Activated CD4-positive, CD25-positive, alpha-beta regulatory T cell treated with anti-CD3 and anti-CD28 coated beads, Interleukin-2, amount 50 U/mL, for 72 hours (primary cell): ENCODE measurements around the gene NUP214.

Experiments used
- DNase-seq: peaks from one replicate; pipeline ENCODE4 v3.0.0; 2021

The NUP214 gene

DNA sequence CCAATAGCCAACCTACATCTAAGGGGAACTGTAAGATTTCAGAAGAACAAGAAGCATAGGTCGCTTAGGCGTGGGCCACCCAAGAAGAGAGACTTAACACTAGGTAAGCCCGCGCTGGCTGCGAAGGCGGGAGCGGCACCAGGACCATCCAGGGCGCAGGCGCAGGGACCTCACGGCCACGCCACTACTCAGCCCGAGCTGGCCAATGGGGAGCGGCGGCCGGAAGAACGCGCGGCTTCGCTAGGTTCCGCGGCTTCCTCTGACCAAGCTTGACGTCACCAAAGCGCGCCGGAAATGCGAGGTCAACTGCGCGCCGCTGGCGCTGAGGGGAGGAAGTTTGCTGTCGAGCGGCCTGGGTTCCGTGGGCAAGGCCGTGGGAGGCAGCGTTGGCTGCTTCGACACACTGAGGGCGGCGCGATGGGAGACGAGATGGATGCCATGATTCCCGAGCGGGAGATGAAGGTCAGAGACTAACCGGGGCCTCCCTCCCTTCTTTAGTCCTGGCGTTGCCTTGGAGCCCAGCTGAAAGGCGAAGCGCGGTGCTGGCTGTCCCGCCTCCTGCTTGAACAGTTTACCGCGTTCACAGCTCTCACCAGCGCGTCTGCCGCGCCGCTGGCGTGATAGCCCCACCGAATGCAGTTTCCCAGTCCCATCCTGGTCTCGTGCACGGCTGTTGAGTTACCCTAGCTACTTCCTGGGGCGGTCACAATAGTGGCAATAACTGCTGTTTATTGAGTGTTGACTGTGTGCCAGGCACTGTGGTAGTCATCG lies at the start of gene NUP214:
Gene NUP214, plus strand, starts transcription at position 299 of the 771 bp plus-strand sequence. Its CDS starts 119 bp downstream, at position 418.
- DNase-seq: peak; percentile 100

DNA sequence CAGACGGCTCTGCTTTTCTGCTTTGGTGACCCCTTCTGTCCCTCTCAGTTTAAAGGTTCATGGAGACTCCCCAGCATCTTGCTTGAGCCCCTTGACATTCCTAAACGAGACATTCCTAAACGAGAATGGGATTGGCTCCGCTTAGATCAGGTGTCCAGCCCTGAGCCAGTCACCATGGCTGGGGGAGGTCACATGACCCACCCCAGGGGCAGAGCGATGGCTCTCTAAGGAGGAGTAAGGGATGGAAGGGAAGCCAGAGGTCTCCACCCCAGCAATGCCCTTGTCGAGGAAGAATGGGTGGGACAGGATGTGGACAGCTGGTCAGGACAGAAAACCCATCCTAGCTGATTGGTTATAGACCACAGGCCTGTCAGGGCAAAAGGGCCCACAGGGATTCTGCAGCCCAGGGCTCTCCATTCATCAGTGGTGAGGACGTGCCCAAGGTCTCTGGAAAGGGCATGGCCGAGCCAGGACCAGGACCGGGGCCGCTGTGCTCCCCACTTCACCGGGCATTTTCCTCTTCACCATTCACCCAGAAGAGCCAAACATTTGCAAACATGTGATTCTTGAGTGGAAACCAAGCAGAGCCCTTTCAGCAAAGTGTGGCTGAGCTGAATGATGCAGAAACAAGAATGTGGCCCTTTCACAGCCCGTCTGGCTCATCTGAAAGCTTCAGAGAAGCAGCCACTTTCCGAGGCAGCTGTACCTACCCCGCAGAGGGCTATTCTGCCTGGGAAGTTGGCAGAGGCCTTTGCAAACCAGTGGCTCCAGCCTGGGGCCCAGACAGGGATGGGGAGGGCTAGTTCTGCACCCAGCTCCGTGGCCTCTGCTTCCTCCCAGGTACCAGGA lies 48.8 kb upstream of the NUP214 start:
- DNase-seq: no peak

DNA sequence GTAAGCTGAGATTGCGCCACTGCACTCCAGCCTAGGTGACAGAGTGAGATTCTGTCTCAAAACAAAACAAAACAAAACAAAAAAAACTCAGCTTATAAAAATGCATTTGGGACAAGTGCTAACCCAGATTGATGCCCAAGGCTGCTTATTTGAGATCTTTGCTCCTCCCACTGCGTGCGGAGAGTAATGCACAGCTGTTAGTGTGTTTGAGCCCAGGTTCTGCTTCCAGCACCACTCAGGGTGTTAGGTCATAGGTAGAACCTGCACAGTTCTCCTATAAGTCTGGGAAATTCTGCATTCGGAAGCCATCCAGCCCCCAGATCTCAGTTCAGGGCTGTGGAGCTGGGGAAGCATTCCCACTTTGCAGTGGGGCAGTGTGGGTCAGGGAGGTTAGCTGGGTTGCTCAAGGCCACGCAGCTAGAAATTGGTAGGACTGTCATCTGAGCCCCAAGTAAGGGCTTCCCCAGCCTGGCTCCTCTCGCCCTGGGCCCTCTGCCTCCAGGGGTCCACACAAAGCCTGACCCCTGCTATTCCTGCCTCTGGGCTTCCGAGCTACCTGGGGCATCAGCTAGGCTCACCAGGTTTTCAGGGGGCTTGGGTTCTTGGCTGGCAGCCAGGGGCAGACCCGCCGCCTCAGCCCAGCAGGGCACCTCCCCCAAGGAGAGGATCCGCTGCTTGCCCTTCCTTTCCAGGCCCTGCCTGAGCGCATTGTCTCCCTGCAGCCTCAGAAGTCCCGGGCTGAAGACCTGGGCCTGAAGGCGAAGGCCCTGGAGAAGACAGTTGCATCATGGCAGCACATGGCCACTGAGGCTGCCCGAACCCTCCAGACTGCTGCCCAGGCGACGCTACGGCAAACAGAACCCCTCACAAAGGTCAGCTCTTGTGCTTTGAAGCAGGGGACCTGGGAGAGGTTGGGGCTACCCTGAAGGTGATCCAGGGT lies 46.7 kb upstream of the NUP214 start:
- no peak for DNase-seq

DNA sequence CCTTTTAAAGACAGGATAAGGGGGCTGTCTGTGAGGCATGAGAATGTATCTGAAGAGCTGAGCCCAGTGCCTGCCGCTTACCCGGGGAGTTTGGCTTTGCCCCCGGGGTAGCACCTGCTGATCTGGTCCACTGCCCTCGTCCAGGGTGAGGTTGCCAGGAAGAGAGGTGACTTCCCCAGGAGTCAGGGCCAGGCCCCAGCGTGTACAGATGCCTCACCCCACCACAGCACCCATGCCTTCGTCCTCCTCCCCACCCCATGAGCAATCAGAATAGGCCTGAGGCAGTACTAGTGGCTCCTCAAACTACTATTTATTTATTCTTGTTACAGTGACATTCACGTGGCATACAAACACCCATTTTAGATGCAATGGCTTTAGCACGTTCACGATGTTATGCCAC lies 44.8 kb upstream of the NUP214 start:
- no peak for DNase-seq

DNA sequence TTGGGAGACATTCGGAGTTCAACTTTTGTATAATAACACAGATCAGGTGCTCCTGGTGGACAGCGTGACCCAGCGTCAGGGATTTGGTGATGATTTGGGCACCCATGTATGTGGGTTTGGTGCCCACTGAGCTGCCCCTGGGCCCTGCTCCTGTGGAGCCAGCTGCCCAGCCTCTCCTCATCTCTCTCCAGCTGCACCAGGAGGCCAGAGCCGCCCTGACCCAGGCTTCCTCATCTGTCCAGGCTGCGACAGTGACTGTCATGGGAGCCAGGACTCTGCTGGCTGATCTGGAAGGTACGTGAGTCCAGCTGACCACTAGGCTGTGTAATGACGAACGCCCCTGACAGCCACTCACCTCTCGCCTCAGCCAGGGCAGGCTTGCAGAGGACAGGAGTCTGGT lies 43.5 kb upstream of the NUP214 start:
- no peak for DNase-seq

DNA sequence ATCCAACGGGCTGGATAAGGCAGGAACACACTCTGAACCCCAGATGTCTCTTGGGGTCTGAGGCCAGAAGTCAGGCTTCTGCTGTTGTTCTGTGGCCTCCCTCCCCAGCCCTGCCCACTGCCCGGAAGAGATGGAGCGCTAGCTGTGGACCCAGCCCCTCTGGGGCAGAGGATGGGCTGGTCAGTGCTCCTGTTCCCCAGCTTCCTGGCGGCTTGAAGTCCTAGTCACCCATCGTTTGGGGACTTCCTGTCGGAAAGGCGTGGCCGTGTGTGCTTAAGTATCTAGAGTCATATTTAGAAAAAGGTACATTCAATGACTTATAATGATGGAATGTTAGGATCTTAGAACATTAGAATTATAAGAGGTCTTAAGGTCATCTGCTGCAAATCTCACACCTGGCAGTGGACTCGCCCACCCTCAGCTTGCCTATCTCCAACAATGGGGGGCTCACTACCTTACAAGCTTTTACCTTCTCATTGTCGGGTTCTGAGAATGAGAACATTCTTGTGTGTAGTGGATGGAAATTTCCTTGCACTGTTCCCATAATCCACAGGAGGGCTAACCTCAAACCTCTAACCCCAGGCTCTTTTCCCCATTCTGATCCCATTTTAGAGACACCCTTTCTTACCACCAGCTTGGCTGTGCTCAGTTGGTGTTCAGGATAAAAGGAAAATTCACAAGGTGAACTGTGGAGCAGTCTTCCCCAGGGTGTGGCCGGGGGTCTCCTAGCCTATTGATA lies 42.4 kb upstream of the NUP214 start:
- DNase-seq: no peak

DNA sequence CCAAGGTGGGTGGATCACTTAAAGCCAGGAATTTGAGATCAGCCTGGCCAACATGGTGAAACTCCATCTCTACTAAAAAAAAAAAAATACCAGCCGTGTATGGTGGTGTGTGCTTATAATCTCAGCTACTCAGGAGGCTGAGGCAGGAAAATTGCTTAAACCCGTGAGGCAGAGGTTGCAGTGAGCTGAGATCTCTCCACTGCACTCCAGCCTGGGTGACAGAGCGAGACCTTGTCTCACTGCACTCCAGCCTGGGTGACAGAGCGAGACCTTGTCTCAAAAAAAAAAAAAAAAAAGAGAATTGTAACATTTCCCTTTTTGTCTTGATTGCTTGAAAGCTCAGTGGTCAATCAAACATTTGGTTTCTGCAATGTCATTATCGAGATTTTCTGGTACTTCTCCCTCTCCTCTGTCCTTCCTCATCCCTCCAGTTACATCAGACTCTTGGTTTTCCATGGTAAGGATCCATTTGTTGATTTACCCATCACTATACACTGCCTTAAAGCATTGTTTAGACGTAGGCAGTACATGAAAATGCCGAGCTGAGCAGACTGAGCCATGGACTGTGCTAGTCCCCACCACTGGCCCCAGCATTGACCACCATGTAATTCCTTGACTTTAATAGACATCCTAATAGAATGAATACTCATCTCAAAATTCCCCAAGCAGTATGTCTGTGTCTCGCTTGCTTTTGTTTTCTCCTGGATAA lies 40.6 kb upstream of the NUP214 start:
- DNase-seq: no peak

DNA sequence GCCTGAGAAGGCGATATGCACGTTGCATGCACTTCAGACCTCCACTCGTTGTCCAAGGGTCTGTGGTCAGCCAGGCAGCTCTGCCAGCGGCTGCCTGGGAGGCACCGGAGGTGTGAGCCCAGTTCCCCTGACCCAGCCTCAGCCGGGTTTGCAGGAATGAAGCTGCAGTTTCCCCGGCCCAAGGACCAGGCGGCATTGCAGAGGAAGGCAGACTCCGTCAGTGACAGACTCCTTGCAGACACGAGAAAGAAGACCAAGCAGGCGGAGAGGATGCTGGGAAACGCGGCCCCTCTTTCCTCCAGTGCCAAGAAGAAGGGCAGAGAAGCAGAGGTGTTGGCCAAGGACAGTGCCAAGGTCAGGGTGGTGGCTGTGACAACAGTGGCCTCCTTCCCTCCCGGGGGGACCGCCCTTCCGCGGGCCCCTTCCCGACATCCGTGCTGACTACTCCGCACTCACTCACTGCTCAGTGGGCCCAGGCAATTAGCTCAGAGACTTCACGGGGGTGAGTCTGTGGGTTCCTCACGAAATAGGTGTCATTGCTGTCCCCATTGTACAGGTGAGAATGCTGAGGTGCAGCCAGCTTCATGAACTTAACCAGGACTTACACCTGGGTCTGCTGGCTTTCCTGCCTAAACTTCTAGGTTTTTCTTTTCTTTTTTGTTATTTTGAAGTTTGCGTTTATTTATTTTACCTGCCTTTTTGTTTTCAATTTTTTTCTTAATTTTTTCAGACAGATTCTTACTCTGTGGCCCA lies 39.8 kb upstream of the NUP214 start:
- DNase-seq: no peak

DNA sequence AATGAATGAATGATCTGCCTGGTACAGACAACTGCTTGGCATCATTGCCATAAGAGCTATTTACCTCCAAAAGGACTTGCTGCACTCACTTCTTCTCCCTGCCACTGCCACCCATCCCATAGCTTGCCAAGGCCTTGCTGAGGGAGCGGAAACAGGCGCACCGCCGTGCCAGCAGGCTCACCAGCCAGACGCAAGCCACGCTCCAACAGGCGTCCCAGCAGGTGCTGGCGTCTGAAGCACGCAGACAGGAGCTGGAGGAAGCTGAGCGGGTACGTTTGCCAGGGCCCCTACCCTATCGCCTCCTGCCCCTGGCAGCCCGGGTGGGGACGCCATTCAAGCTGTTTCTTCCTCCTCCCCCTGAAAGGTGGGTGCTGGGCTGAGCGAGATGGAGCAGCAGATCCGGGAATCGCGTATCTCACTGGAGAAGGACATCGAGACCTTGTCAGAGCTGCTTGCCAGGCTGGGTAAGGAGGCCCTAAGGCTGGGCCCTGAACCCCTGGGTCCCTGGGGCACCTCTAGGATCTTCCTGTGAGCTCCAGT lies 38.0 kb upstream of the NUP214 start:
- no peak for DNase-seq

DNA sequence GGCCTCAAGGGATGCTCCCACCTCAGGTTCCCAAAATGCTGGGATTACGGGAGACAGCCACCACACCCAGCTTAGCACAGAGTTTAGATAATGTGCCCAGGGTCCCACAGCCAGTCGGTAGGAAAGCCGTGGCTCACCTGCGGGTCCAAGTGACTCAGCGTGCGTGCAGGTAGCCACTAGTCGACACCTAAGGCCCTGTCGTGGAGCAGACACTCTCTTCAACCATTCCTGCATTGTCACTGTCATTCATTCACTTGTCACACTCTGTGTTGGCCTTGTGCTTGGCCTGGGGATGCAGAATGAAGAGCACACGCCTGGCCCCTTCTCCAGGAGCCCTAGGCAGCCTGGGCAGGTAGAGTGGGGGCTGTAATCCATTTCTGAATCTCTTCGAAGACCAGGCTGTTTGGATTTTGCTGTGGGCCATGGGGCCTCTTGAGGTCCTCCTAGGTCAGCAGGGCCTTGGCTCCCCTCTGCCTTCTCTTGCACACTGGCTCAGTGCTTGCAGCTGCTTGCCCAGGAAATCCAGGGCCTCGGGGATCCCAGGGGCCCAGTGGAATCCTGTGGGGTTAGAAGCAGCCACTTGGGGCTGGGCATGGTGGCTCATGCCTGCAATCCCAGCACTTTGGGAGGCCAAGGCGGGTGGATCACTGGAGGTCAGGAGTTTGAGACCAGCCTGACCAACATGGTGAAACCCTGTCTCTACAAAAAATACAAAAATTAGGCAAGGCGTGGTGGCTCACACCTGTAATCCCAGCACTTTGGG lies 35.2 kb upstream of the NUP214 start:
- no peak for DNase-seq

DNA sequence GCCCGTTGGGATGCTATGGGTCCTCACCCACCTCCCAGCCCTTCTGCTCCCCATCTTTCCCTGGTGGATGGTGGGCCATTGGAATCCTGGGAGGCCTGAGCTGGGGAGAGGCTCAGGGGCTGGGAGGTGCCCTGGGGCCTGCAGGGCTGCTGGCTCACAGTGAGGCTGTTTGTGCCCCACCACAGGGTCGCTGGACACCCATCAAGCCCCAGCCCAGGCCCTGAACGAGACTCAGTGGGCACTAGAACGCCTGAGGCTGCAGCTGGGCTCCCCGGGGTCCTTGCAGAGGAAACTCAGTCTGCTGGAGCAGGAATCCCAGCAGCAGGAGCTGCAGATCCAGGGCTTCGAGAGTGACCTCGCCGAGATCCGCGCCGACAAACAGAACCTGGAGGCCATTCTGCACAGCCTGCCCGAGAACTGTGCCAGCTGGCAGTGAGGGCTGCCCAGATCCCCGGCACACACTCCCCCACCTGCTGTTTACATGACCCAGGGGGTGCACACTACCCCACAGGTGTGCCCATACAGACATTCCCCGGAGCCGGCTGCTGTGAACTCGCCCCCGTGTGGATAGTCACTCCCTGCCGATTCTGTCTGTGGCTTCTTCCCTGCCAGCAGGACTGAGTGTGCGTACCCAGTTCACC lies 33.9 kb upstream of the NUP214 start:
- no peak for DNase-seq

DNA sequence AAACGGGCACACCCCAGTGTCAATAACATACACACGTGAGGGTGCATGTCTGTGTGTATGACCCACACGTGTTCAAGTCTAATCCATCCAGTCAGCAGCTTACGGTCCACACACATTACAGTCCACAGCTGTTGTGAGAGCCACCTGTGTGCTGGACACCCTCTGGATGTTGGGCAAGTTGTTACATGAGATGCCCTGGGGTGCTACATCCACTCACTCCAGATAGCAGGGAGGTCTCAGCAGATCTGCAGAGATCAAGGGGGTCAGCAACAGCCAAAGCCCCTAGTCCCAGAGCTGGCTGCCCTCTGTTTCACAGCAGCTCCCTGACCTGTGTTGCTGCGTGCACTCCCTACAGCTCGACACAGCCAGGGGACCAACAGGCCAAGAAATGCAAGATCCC lies 33.4 kb upstream of the NUP214 start:
- no peak for DNase-seq

DNA sequence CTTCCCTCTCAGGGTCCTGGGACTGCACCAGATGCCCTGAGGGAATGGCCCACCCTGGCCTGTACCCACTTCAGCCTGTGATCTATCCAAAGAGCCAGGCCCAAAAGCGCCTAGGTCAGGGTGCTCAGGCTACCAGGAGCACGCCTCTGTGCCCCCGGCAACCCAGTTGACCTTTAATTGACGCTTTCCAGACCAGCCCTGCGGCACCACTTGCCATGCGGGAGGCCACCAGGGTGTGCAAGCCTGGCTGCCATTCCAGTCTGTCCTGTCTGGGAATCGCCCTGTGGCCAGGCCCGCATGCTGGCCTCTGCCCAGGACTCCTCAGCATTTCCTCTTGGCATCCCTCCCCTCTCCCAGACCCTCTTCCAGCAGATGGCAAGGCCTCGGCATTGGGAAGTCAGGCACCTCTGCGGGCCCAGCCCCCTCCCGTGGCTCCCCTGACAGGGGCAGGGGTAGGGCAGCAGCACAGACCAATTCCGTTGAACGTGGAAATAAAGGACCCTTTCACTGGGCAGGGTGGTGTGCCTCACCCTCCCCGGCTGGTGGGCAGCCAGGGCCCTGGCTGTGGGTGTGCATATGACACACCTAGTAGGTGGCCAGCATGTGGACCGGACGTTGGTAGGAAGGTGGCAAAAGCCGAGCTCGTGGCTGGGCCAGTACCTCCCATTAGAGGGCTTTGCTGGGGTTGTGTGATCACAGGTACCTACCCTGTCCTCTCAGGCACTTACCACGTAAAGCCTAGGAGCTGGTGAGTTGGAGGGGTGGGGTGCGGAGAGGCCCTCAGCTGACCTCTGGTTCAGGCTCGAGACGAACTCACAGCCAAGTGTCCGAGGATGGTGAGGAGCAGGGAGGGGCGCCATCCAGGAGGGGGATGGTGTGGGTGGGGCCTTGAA lies 32.6 kb upstream of the NUP214 start:
- DNase-seq: no peak

DNA sequence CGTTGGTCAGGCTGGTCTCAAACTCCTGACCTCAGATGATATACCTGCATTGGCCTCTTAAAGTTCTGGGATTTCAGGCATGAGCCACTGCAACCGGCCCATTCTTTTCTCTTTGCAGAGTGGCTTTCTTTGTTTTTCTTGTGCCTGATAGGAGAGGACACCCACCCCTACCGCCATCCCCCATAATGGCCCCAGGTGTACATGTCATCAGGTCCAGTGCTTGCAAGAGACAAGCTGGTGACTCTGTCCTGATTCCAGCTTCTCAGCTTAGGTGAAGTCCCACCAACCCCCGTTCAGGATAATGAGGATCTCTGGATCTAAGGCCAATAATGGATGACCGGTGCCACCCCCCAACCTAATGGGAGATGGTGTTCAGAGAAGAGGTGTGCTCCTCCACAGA lies 31.4 kb upstream of the NUP214 start:
- DNase-seq: no peak

DNA sequence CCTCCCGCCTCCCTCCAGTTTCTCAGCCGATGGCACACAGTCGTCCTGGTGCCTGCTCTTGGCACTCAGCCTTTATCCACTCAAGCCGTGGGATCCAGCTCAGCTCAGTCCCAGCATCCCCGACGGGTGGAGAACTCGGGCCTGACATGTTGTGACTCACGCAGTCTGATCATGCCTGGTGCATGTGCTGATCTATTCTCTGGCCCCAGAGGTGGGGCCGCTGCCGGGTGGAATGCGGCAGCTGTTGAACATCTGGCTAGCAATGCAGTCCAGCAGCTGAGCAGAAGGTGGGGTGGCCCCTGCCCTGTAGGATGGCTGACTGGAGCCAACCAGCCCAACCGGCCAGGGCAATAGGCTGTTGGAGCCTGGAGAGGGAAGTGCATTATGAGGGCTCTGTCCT lies 30.8 kb upstream of the NUP214 start:
- DNase-seq: no peak

DNA sequence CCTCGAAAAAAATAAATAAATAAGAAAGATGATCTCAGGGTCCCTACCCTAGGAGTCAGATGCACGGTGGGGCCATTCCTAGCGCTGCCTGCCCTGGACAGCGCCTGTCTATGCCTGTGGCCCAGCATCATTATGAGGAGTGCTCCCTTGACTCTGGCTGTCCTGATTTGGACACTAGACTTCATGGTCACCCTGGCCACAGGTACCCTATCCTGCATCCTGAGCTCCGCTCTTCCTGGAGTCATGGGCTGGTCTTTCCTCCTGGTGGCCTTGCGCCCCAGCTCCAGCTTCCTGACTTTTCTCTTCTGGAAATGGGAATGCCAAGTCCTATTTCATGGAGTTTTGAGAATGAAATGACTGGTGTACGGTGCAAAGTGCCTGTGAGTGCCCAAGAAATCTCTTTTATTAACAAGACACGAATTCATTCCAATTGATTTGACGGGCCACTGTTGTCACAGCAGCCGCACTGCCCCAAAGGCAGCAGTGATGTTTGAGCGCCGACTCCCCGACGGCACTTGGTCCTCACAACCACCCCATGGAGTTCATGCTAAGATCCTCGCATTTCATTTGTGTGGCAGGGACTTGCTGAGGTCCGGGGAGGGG lies 29.6 kb upstream of the NUP214 start:
- no peak for DNase-seq

DNA sequence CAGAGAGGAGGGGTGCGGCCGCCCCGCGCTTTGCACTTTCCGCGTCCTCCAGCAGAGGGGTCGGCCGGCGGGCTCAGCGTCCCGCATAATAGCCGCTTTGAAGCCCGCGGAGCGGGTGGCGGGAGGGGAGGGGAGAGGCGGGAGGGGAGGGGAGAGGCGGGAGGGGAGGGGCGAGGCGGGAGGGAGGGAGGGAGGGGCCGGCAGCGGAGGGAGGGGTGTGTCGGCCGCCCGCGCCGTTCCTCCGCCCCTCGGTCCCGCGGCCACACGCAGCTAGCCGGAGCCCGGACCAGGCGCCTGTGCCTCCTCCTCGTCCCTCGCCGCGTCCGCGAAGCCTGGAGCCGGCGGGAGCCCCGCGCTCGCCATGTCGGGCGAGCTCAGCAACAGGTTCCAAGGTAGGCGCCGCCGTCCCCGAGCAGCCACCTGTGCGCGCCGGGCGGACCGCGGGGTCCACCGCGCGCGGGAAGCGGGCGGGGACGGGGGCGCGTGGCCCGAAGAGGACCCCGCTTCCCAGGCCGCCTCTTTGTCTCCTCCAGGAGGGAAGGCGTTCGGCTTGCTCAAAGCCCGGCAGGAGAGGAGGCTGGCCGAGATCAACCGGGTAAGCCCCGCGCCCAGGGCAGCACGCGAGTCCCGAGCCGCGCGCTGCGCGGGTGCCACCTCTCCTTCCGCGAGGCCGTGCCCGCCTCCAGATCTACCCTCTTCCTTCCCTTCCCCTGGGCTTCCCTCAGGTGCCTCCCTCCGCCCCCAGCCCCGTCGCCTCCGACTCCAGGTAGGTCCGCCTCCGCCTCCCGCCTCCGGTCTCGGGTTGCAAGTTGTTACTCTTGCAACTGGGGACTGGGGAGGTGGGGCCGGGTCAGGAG lies 28.9 kb upstream of the NUP214 start, which contains the start of gene AIF1L:
Gene AIF1L, plus strand, starts transcription at position 263 of the 857 bp plus-strand sequence. Its CDS starts 99 bp downstream, at position 362.
- DNase-seq: no peak
